CD4-positive, alpha-beta T cell treated with Interleukin-6 for 4 hours (primary cell): Measurements from ENCODE around the gene CEBPB.
A peak's percentile ranks its signal among the peaks of the same experiment; 100 is the strongest.
"Not testable (repeated sequence)": the region's sequence is repeated elsewhere in the genome, so short reads cannot be mapped to it uniquely, and the experiment has no call there.

Source experiments
- DNase-seq: peaks from one replicate; pipeline ENCODE4 v3.0.0-alpha.2; 2020; ENCODE audit warnings: mixed read lengths

The CEBPB gene

DNA sequence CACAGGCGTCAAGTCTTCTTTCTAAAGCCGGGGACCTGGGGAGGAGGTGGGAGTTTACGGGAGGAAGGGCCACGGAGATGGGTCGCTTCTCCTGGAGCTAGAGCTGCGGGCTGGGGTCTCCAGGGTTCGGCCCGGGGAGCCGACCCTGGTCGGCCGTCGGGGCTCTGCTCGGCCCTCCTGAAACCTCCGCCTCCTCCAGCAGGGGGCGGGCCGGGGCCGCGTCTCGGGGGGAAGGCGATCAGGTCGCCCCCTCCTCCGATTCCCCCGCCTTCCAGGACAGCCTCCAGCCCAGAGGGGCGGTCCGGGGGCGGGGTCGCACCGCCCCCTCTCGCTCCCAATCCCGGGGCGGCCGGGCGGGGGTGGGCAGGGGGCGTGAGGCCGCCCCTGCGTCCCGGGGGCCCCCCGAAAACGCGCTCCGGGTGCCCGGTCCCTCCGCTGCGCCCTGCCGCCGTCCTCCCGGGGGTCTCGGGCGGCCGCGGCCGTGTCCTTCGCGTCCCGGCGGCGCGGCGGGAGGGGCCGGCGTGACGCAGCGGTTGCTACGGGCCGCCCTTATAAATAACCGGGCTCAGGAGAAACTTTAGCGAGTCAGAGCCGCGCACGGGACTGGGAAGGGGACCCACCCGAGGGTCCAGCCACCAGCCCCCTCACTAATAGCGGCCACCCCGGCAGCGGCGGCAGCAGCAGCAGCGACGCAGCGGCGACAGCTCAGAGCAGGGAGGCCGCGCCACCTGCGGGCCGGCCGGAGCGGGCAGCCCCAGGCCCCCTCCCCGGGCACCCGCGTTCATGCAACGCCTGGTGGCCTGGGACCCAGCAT is at the start of gene CEBPB:
Gene CEBPB (plus strand): TSS at position 580 of the 814 bp plus-strand sequence. CDS start 204 bp downstream, at position 784.
- DNase-seq, result peak; percentile 90

DNA sequence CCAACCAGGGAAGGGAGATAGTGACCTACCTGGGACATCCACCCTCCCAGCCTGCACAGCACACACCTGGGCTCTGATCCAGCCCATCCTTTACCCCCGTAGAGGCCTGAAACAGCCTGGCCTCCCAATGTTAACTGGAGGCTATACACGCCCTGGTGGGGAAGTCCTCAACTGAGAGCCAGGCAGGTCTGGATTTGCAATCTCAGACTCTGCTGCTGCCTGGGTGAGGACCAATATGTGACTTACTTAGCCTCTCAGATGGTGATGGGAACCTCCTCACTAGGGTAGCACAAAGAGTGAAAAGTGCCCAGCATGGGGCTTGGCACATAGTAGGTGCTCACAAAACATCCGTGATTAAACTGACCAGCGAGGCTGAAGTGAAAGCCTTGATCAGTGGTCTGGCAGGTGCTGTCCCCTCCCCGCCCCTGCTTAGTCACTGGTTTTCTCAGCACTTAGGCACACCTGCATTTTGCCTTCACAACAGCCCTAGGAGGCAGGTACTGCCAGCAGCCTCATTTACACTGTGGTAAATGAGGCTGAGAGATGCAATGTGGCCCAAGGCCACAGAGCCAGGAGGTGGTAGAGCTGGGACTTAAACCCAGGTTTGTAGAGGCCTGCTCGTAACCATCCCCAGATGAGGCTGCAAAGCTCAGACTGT is 49.5 kb upstream of the CEBPB start:
- DNase-seq, result no peak

DNA sequence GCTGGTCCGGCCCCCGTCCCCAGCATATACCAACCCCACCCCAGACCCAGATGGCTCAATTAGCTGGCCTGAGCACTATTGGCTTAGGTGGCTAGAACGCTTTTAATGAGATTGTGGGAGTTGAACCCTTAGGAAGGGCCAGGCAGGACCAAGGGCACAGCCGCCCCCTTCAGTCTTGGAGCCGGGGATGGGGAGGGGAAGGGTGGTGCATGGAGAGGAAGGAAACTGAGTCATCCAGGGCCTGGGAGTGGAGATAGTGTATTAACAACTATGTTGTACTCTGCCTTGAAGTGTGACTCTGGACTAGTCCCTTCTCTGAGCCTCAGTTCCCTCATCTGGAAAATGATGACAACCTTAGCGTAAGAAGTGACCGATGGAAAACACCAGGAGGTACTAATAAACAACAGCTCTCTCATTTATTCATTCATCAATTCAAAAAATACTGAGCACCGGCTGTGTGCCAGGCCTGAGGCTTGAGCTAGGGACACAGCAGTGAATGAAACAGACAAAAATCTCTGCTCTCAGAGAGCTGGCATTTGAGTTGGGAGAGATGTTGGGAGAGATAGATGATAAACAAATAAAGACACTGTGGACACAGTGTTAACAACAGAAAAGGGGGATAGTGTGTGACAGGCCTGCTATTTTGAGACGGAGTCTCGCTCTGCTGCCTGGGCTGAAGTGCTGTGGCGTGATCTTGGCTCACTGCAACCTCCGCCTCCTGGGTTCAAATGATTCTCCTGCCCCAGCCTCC is 48.6 kb upstream of the CEBPB start:
- DNase-seq, result no peak

DNA sequence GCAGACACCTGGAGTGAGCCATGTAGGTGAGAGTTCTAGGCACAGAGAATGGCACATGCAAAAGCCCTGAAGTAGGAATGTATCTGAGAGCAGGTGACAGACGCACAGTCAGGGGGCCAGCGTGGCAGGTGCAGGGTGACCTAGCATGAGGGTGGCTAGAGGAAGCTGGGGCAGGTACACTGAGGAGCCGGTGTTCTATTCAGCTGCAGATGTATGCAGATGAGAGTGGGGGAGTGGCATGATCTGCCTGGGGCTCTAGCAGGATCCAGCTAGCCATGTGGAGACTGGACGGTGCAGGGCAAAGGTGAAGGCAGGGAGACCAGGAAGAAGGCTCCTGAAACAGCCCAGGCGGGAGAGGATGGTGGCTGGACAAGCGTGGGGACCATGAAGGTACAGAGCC is 47.8 kb upstream of the CEBPB start:
- DNase-seq, result no peak

DNA sequence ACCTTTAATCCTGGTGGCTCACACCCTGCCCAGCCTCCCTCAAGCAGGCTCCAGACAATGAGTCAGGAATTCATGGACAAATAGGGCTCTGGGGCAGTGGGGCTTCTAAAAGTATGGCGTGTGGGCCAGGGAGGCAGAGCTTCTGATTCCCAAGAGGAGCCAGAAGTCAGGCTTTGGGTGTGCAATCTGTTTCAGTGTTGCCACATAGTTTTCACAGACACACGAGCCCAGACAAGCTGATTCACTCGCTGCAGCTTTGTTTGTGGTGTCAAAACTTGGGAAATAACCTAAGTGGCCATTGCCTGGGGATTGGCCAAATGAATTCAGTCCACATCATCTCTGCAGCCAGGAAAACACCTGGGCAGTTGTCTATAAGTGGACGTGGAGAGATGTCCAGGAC is 46.3 kb upstream of the CEBPB start:
- no peak for DNase-seq

DNA sequence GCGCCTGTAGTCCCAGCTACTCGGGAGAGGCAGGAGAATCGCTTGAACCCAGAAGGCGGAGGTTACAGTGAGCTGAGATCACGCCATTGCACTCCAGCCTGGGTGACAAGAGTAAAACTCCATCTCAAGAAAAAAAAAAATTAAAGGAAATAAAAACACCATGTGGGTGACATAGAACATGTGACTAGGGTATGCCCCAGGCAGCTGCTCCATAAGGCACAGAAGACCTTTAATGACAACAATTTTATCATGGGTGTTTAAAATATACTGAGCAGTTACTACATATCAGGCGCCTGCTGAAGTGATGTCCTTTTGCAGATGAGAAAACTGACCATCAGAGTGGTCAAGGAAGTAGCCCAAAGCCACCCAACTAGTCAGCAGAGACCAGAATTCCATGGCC is 45.1 kb upstream of the CEBPB start:
- no peak for DNase-seq

DNA sequence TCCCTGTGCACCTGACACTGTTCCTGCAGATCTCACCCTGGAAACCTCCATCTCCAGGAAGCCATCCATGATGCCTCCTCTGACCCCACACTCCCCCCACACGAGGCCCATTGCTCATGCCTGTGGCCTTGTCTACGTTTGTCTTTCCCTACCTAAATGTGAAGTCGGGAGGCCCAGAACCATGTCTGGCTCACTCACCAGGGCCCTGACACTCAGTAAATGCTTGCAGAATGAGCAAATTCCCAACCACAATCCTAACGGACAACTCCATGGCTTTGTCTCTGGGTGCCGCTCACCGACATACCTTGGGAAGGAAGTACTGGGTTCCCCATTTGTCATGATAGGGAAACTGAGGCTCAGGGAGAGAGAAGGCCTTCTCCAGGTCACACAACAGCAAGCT is 44.4 kb upstream of the CEBPB start:
- no peak for DNase-seq

DNA sequence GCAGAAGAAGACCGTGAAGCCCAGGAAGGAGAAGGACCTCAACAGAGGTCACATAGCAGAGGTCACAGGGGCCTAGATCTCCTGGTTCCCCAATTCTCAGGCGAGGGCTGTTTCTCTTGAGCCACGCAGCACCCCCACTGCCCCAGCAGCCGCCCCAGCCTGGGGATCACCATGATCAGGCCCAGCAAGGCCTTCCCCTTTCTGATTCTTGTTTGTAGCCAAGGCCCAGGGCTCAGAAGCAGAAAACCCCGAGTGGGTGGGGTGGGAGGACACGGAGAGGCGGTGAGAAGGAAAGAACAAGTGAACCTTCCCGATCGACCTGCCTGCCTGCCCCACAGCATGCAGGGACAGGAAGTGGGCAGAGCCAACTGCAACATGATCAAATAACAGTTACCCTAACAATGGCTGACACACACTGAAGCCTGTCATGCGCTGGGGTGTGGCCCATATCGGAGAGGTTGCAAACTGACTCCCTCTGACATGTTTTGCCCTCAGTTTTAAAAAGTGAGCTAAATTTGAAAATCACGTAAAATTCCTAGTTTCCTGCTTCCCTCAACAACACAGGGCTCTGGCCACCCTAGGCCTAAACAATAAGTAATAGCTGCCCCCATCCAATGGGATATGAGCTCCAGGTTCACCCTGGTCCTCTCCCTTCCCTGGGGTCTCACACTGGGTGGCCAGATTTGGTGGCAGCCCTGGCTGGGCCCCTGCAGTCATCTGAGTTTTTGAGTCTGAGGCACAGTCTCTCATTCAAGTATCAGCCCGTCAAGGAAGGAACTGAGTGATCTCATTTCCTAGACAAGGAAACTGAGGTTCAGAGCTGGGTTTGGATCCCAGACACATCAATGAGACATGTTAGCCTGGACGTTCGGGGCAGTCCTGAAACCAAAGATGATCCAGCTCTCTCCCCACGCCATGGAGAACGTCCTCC is 43.6 kb upstream of the CEBPB start:
- peak; percentile 82 for DNase-seq

DNA sequence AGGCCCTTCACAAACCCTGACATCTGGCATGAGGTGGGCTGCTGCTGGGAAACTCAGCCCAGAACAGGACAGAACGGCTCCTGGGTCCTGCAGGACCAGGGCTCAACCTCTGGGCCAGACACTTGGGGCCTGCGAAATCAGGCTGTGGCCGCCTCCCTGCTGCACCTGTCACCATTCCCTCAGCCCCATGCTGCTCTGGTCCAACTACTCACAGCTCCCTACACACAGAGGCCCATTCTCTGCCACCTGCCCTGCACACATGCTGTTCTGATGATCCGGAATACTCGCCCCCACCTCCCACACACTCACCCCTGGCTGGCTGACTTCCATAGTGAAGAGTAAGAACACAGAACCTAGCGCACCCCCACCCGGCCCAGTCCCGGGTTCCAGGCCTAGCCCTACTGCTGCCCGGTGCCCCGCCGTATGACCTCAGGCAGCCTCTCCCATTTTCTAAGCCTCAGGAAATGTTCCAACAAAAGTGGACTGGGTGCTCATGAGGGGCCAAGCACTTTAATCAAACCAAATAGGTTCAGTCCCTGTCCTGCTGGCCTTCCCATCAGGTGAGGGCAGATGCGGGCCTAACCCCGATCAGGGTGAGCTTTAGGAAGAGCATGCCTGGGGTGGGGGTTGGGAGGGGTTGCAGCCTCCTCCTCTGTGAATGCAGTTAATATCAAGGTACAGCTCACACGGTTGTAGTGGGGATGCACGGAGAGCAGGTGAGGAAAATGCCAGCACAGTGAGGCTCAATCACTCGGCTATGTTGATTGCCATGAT is 41.0 kb upstream of the CEBPB start:
- DNase-seq, result no peak

DNA sequence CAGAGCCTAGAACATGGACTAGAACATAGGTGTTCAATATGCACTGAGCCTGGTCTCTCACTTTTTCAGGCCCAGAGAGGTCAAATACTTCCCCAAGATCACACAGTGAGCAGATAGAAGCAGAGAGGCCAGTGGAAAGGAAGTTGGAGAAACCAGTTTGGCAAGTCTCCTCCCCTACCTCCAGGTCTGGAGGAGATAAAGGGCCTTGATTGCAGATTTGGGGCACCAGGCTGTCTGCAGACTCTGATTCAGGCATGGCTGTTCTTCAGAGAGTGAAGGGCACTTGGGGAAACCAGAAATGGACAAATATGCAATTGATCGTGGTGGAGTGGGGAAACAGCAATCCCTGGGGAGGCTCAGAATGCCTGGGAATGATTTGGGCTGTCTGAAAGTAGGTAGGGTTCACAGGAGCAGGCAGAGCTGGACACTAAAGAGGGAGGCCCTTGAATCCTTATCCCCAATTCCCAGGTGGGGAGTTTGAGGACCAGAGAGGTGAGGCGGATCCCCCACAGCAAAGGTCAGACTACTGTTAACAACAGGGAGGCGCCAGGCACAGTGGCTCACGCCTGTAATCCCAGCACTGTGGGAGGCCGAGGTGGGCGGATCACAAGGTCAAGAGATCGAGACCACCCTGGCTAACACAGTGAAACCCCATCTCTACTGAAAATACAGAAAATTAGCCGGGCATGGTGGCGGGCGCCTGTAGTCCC is 39.4 kb upstream of the CEBPB start:
- DNase-seq, result no peak

DNA sequence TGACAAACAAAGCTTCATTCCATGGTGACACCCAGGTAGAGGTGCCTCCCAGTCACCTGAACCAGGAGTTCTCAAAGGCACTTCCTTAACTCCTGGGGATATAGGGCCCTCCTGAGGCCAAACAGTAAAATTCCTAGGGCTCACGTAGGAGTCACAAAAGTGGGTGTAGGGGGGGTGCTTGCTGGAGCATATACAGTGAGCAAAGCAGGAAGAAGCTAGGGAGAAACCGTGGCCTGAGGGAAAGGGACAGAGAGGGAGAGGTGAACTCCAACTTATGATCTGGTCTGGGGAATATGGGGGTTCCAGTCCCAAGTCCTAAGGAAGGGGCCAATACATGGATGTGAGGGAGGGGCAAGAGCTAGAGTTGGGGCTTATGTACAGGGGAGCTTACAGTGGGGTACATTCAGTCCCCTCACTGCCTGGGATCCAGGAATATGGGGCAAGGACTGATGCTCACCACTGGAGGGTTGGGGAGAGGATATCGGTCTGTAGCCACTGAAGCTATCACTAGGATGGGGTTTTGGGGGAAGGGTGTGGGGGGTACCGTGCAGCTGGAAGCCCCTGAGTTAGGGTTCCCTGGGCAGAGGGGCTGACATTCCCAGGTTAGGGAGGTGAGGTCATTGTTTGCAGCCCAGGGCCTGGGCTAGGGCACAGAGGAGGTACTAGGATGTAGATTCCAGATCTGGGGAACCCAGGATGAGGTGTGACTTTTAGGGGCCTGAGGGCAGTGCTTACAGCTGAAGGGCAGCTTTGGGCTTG is 38.1 kb upstream of the CEBPB start:
- DNase-seq, result no peak

DNA sequence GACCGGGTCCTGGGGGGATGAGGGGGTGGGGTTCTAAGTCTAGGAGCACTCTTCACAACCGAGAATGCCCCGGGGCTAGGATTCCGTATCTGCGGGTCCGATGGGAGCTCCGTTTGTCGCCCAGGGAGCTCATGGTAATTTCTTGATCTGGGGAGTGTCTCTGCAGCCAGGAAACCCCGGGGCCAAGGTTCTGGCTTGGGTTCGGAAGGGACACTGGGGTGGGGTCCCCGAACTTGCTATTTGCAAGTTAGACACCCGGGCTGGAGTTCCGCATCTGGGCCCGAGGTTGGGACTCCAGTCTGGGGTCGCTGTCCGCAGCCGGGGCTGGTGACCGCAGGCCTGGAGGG is 37.5 kb upstream of the CEBPB start:
- DNase-seq, result no peak

DNA sequence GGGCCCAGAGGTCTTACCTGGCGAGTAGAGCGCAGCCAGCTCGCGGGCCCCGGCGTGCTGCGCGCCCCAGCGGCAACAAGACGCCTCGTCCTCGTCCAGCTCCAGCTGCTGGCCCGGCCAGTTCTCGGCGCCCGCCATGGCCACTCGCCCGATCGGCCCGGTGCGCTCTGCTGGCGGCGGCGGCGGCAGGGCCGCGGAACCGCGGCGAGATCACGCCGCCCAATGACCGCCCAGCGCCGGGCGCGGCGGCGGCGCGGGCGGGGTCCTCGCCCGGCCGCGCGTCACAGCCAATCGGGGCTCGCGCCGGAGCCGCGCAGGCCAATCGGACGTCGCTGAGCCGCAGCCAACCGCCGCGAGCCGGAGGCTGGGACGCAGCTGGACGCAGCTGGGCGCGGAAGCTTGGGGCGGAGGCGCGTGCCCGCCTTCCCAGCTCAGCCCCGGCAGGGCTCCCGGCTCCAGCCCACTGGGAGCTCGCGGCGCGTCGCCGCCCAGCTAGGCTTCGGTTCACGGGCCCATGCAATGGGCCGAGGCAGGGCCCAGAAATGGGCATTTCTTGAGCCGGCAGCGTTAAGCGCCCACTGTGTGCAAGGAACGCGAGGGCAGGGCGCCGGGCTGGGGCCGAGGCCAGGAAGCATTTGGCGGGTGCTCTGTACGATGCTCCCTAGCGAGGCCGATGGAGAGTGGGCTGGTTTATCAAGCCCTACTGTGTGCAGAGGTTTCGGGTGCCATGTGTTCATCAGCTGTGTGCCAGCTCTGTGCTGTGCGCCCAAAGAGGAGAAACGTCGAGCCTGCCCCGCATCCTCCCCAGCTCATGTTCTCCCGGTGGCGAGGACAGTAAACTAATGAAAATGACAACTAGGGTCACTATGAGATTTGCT is 36.9 kb upstream of the CEBPB start, which contains the start of gene PEDS1:
Gene PEDS1 (minus strand): TSS at position 224 of the 878 bp plus-strand sequence. CDS start 86 bp downstream, at position 138.
- peak; percentile 86 for DNase-seq

DNA sequence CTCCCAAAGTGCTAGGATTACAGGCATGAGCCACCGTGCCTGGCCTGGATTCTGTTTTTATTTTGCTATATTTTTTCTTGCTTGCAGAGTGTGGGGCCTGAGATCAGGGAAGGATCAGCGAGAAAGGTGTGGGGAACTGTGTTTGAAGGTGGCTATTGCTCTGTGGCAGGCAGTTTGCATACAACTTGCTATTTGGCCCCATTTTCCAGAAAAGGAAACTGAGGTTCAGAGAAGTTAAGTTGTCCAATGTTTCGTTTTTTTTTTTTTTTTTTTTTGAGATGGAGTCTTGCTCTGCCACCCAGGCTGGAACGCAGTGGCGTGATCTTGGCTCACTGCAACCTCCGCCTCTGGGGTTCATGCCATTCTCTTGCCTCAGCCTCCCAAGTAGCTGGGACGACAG is 29.1 kb upstream of the CEBPB start:
- not testable (repeated sequence) for DNase-seq

DNA sequence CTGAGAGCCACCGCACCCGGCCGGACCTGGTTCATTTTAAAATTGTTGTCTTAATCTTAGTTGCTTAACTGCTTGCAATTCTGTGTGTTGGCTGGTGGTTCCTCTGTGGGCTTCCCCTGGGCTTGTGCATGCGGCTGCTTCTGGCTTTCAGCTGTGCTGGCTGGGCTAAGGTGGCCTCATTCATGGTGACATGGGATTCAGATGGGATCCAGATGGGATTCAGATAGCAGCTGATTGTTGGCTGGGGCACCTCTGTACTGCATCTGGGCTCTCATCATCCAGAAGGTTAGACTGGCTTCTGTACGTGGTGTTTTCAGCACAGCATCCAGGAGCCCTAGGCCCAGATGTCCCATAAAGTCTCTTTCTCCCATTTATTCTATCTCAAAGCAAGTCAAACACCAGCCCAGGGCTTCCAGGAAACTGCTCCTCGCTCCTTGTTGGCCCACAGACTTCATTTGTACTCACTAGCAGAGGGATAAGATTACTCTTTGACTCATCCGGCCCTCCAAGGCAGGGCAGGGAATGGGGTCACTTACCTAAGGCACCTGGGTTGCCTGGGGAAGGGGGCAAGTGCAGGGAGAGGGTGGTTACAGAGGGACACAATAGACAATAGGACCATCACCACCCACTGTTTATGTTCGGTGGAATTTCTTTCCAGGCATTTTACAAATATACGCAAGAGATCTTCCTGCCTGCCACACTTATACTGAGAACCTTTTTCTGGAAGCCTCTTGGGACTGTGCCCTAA is 26.9 kb upstream of the CEBPB start:
- no peak for DNase-seq

DNA sequence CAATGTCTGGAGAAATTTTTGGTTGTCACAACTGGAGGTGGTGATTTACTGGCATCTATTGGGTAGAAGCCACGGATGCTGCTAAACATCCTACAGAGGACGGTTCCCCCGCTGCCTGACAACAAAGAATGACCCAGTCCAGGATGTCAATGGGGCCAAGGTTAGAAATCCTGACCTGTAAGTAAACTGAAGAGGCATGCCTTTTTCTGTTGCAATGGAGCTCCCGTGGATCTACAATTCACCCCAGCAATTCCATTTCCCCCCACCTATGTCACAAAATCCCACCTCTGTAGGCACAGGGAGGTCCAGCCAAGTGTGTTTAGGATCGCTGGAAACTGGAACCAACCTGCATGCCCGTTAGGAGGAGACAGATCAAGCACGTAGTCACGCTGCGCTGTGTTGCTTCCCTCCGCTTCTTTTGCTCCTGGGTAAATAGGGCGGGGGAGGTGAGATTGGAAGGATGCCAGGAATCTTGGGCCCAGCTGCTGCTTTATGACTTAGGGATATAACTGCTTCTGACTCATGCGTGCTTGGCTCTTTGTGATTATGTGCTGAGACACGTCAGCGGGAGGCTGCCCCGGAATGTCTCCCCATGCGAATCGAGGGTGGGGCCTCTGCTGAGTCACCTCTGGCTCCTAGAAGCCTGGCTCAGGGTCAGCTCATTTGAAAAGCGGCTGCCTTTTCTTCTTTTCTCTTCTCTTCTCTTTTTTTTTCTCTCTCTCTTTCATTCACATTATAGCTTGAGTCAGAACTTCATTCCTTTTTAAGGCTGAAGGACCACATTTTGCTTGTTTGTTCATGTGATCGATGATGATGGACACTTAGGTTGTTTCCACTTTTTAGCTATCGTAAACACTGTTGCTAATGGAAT is 24.7 kb upstream of the CEBPB start:
- peak; percentile 92 for DNase-seq

DNA sequence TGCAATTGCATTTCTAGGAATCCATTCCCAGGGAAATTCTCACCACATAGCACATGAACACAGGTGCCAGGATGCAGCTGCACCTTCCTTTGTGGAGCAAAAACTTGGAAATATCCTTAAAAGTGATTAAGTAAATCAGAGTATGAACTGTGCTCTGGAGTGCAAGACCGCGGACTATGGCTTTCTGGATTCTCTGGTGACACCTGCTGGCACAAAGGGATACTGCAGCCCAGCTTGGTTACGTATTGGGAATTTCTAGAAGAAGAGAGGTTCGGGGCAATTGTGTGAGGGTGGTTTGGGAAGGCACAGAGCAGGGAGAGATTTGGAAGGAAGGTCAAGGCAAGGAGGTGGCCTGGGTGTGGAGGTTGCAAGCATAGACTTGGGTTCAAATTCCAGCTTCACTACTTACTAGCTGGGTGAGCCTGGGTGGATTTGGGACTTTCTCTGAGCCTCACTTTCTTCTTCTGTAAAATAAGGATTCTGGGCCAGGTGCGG is 21.3 kb upstream of the CEBPB start:
- DNase-seq, result peak; percentile 86
